ENCODE measurements around the gene SPATA2. TPM values are rescaled to one million over a fixed set of nuclear protein-coding genes. Genes with fewer than 3 reads are reported as not detected.
A peak's percentile ranks its signal among the peaks of the same experiment; 100 is the strongest.

SPATA2 gene
- total and polyA plus RNA-seq, 2 of the 13 experiments (the other 11 are each of a cell fraction or from before 2014, with no cell fraction given): 3.2 to 8.7 TPM

GRCh38 chr20:49915380-49916145 lies at the start of gene SPATA2 (continued):
- TF ChIP-seq FOXP4 (CRISPR knock-in tag; IDR thresholded peaks at IDR 0.05): peak; percentile 65
- TF ChIP-seq IKZF4 (CRISPR knock-in tag; IDR thresholded peaks at IDR 0.05; ENCODE audit: borderline replicate concordance, low read depth, not compliant biosample characterization): peak; percentile 24
- TF ChIP-seq ZKSCAN1 (IDR thresholded peaks at IDR 0.05; ENCODE audit: low read length): 0 out of 2 replicates have a peak, but pooled peaks have one; percentile 3
- peak; percentile 72 for TF ChIP-seq TEAD3 (CRISPR knock-in tag; optimal IDR thresholded peaks at IDR 0.05; ENCODE audit: borderline replicate concordance)
- no peak for TF ChIP-seq PHF21A (CRISPR knock-in tag; IDR thresholded peaks at IDR 0.05)
- no peak; the same call in 1 of the 2 replicates for TF ChIP-seq FOSL1 (CRISPR knock-in tag; IDR thresholded peaks at IDR 0.05; ENCODE audit: borderline replicate concordance)
- TF ChIP-seq ZNF501 (CRISPR knock-in tag; IDR thresholded peaks at IDR 0.05): peak; percentile 99
- peak; percentile 77; the same call in 1 of the 2 replicates for TF ChIP-seq PRDM15 (CRISPR knock-in tag; IDR thresholded peaks at IDR 0.05)
- peak; percentile 81 for TF ChIP-seq ZNF883 (CRISPR knock-in tag; IDR thresholded peaks at IDR 0.05; ENCODE audit: not compliant biosample characterization)
- TF ChIP-seq FOXK2 (IDR thresholded peaks at IDR 0.05): peak; percentile 75
- peak; percentile 88 for TF ChIP-seq SNAPC4 (CRISPR knock-in tag; IDR thresholded peaks at IDR 0.05)
- no peak for TF ChIP-seq PBX3 (CRISPR knock-in tag; IDR thresholded peaks at IDR 0.05; ENCODE audit: borderline replicate concordance)
- no peak for TF ChIP-seq MYPOP (CRISPR knock-in tag; IDR thresholded peaks at IDR 0.05)
- TF ChIP-seq SYNCRIP (IDR thresholded peaks at IDR 0.05; ENCODE audit: insufficient read depth, low read depth, low read length): no peak
- TF ChIP-seq MAF1 (CRISPR knock-in tag; IDR thresholded peaks at IDR 0.05; ENCODE audit: borderline replicate concordance): peak; percentile 63

Measured in HepG2 (cell line).